OCI-LY1 (cell line): ENCODE data around the gene PRSS21.

ENCODE experiments used
- H2AFZ ChIP-seq: fragments of 200-600 bp; sonication (generic), shearing (Covaris generic); 2 replicates; pipeline ENCODE4 v1.6.0; 2014; ENCODE audit warnings: antibody characterized with exemption, mild to moderate bottlenecking, low read length
- H3F3A ChIP-seq: fragments of 200-600 bp; sonication (generic), shearing (Covaris generic); 2 replicates; pipeline ENCODE4 v1.6.0; 2014; ENCODE audit warnings: mild to moderate bottlenecking, antibody characterized with exemption, low read length, moderate library complexity; ENCODE audit not compliant: insufficient read depth
- H3K27ac ChIP-seq: fragments of 200-600 bp; sonication (generic); 2 replicates; pipeline ENCODE4 v1.5.1; 2014; ENCODE audit warnings: low read length, mixed run types, mild to moderate bottlenecking, low read depth; ENCODE audit not compliant: poor library complexity, severe bottlenecking
- H3K27me3 ChIP-seq: fragments of 200-600 bp; sonication (generic); 2 replicates; pipeline ENCODE4 v1.6.0; 2014; ENCODE audit warnings: antibody characterized with exemption, mild to moderate bottlenecking, low read length, moderate library complexity; ENCODE audit not compliant: insufficient read depth
- H3K36me3 ChIP-seq: fragments of 200-600 bp; sonication (generic); 2 replicates; pipeline ENCODE4 v1.6.1; 2014; ENCODE audit warnings: mild to moderate bottlenecking, antibody characterized with exemption, low read length, moderate library complexity, mixed read lengths; ENCODE audit not compliant: insufficient read depth
- H3K4me1 ChIP-seq: fragments of 200-600 bp; sonication (generic); 2 replicates; pipeline ENCODE4 v1.5.1; 2014; ENCODE audit warnings: mild to moderate bottlenecking, low read length, moderate library complexity; ENCODE audit not compliant: insufficient read depth, severe bottlenecking
- H3K4me2 ChIP-seq: fragments of 200-600 bp; sonication (generic), shearing (Covaris generic); 2 replicates; pipeline ENCODE4 v1.6.1; 2014; ENCODE audit warnings: low read length
- H3K4me3 ChIP-seq: fragments of 200-600 bp; sonication (generic); 2 replicates; pipeline ENCODE4 v1.5.1; 2014; ENCODE audit warnings: low read length, low read depth, mild to moderate bottlenecking, mixed read lengths; ENCODE audit not compliant: poor library complexity, severe bottlenecking
- H3K79me2 ChIP-seq: fragments of 200-600 bp; shearing (Covaris generic); 2 replicates; pipeline ENCODE4 v1.6.1; 2016; ENCODE audit warnings: mixed run types, low read length, mixed read lengths; ENCODE audit not compliant: insufficient read depth
- H3K9ac ChIP-seq: fragments of 200-600 bp; sonication (generic), shearing (Covaris generic); 2 replicates; pipeline ENCODE4 v1.6.1; 2014; ENCODE audit warnings: mild to moderate bottlenecking, low read length, mixed read lengths
- H3K9me2 ChIP-seq: fragments of 200-600 bp; sonication (generic), shearing (Covaris generic); 2 replicates; pipeline ENCODE4 v1.6.1; 2014; ENCODE audit warnings: low read depth, mild to moderate bottlenecking, low read length, mixed read lengths
- H3K9me3 ChIP-seq: fragments of 200-600 bp; shearing (Covaris generic); 2 replicates; pipeline ENCODE4 v1.6.1; 2014; ENCODE audit warnings: low read length, mixed read lengths
- H4K20me1 ChIP-seq: fragments of 200-600 bp; sonication (generic), shearing (Covaris generic); 2 replicates; pipeline ENCODE4 v1.6.0; 2016; ENCODE audit warnings: mild to moderate bottlenecking, low read length; ENCODE audit not compliant: insufficient read depth
- EZH2 ChIP-seq: fragments of 200-600 bp; sonication (generic), shearing (Covaris generic); IDR thresholded peaks from 2 replicates; pipeline ENCODE4 v1.8.0; 2017; ENCODE audit warnings: borderline replicate concordance, mixed run types, mild to moderate bottlenecking, antibody characterized with exemption, low read length, moderate library complexity, mixed read lengths
- TF ChIP-seq, protein P1 (sequence below): fragments of 200-600 bp; sonication (generic), shearing (Covaris generic); IDR thresholded peaks from 2 replicates; pipeline ENCODE4 v1.5.1; 2017; ENCODE audit warnings: mild to moderate bottlenecking, antibody characterized with exemption, low read length, moderate library complexity, mixed read lengths

Gene PRSS21

GRCh38 chr16:2825049-2825742, 8.2 kb downstream of the PRSS21 start:
- Histone ChIP-seq H3K36me3 (no peaks in the 10 kb centered on the region), H3F3A (no peaks in the 10 kb centered on the region), H4K20me1 (no peaks in the 10 kb centered on the region), H3K9me2 (no peaks in the 10 kb centered on the region), H3K4me2 (no peak overlapping the region), H2AFZ (no peak overlapping the region), H3K9me3 (no peaks in the 10 kb centered on the region), H3K9ac (no peak overlapping the region), H3K4me3 (no peak overlapping the region), H3K27ac (no peak overlapping the region), H3K4me1 (no peaks in the 10 kb centered on the region), H3K27me3 (peaks cover 10% of the 10 kb centered on the region; the same call in 1 of the 2 replicates), H3K79me2 (no peaks in the 10 kb centered on the region)
- TF ChIP-seq, protein P1, sequence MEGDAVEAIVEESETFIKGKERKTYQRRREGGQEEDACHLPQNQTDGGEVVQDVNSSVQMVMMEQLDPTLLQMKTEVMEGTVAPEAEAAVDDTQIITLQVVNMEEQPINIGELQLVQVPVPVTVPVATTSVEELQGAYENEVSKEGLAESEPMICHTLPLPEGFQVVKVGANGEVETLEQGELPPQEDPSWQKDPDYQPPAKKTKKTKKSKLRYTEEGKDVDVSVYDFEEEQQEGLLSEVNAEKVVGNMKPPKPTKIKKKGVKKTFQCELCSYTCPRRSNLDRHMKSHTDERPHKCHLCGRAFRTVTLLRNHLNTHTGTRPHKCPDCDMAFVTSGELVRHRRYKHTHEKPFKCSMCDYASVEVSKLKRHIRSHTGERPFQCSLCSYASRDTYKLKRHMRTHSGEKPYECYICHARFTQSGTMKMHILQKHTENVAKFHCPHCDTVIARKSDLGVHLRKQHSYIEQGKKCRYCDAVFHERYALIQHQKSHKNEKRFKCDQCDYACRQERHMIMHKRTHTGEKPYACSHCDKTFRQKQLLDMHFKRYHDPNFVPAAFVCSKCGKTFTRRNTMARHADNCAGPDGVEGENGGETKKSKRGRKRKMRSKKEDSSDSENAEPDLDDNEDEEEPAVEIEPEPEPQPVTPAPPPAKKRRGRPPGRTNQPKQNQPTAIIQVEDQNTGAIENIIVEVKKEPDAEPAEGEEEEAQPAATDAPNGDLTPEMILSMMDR: no peak
- no peak for TF ChIP-seq EZH2

- no peak overlapping the region for H3K27ac ChIP-seq
Observed at GRCh38 chr16:2825906-2826305, 8.9 kb downstream of the PRSS21 start.

DNA sequence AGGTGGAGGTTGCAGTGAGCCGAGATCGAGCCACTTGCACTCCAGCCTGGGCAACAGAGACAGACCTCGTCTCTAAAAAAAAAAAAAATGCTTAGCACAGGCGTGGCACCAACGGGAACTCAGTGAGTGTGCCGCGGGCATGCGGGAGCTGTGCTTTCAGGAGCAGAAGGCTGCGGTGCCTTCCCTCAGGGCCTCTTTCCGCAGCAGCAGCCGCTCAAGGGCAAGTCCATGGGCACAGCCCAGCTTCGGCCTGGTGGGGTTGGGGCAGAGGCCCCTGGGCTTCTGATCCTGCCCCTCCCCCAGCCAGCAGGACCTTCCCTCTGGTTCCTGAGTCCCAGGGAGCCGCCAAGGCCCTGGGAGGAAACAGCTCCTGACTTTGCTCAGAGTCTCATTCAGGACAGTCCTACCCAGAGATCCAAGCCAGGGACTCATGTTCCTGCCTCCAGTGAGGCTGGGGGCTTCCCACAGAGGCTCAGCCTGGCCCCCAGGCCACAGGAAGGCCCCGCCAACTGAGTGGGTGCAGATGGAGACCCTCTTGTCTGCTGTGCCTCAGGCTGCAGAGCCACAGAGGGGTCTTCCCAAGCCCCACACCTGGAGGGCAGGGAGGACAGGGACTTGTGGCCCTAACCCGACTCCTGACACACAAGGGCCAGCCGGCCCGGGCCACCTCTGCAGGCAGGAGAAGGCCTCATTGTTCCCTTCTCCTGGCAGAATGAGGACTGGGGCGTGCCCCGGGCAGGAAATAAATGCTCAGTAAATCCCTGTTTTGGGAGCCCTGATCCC, 9.7 kb downstream of the PRSS21 start:
- peaks cover 16% of the 10 kb centered on the region; the same call in 1 of the 2 replicates for H3K27me3 ChIP-seq
- H3K36me3 ChIP-seq: no peaks in the 10 kb centered on the region
- H3K4me3 ChIP-seq: no peak overlapping the region
- no peak overlapping the region for H2AFZ ChIP-seq
- H3K9me2 ChIP-seq: no peaks in the 10 kb centered on the region
- H3K79me2 ChIP-seq: no peaks in the 10 kb centered on the region
- no peaks in the 10 kb centered on the region for H4K20me1 ChIP-seq
- H3K4me1 ChIP-seq: no peaks in the 10 kb centered on the region
- no peaks in the 10 kb centered on the region for H3F3A ChIP-seq
- no peak overlapping the region for H3K9ac ChIP-seq
- H3K27ac ChIP-seq: no peak overlapping the region
- H3K9me3 ChIP-seq: no peaks in the 10 kb centered on the region
- H3K4me2 ChIP-seq: no peak overlapping the region
- no peak for TF ChIP-seq EZH2
- TF ChIP-seq, protein P1: no peak

More at GRCh38 chr16:2825906-2826305, 8.9 kb downstream of the PRSS21 start:
- Histone ChIP-seq H3K79me2 (no peaks in the 10 kb centered on the region), H3K9me2 (no peaks in the 10 kb centered on the region), H3K36me3 (no peaks in the 10 kb centered on the region), H3K4me3 (no peak overlapping the region), H3K9ac (no peak overlapping the region), H3K27me3 (peaks cover 13% of the 10 kb centered on the region; the same call in 1 of the 2 replicates), H3K9me3 (no peaks in the 10 kb centered on the region), H2AFZ (no peak overlapping the region), H3K4me1 (no peaks in the 10 kb centered on the region), H4K20me1 (no peaks in the 10 kb centered on the region), H3K4me2 (no peak overlapping the region), H3F3A (no peaks in the 10 kb centered on the region)
- TF ChIP-seq EZH2: no peak
- TF ChIP-seq, protein P1: no peak
